GM12878 (cell line): Measurements from ENCODE around the gene SMYD5. TPM values are rescaled to one million over a fixed set of nuclear protein-coding genes. Genes with fewer than 3 reads are reported as not detected.
A peak's percentile ranks its signal among the peaks of the same experiment; 100 is the strongest.

Experiments
- ATAC-seq: fragments of 200-7000 bp; cut with Tn5 transposase; 3 replicates; pipeline ENCODE4 v1.9.1; 2020; ENCODE audit warnings: mild to moderate bottlenecking, moderate library complexity
- BruUV-seq: library from RNA; stranded (reverse); fragments of 400-500 nt; replicated peaks from 2 replicates; lab custom pipeline; 2021; lab: Mats Ljungman, UMichigan
- CTCF ChIA-PET: fragments of 300-600 bp; sonication (Branson Sonifier 250); formaldehyde crosslinking; extraction: SDS; loops from one replicate; lab custom pipeline; 2021; ENCODE audit warnings: inconsistent platforms; lab: Yijun Ruan, JAX
- POLR2A ChIA-PET: fragments of 350-600 bp; formaldehyde crosslinking; extraction: SDS; loops from one replicate; lab custom pipeline; 2021; ENCODE audit warnings: inconsistent platforms; lab: Charles Lee
- RAD21 ChIA-PET: fragments of 300-600 bp; sonication (Branson Sonifier 250); formaldehyde crosslinking; loops from one replicate; lab custom pipeline; 2023; ENCODE audit warnings: antibody characterized with exemption; ENCODE audit not compliant: unreplicated experiment; lab: Charles Lee
- SMC1A ChIA-PET: fragments of 300-600 bp; sonication (Branson Sonifier 250); formaldehyde crosslinking; loops from one replicate; lab custom pipeline; 2023; ENCODE audit not compliant: unreplicated experiment, uncharacterized antibody; lab: Charles Lee
- DNase-seq: peaks from one replicate; pipeline ENCODE4 v3.0.0-alpha.2; 2011; ENCODE audit warnings: low read depth, low spot score
- FAIRE-seq: peaks from 3 replicates; lab custom pipeline; 2011; peaks lifted over from hg19 to GRCh38; lab: Jason Lieb, UNC
- H2AFZ ChIP-seq: 2 replicates; pipeline ENCODE4 v1.6.0; 2011; ENCODE audit warnings: low read depth, low read length, control low read depth; ENCODE audit not compliant: control insufficient read depth
- H3K27ac ChIP-seq: 2 replicates; pipeline ENCODE4 v1.5.1; 2011; ENCODE audit warnings: control low read depth; ENCODE audit not compliant: control insufficient read depth, insufficient read depth
- H3K27me3 ChIP-seq, 2 experiments: replicated peaks in 1 of 2; 2 replicates each; pipeline versions ENCODE4 v1.6.0 to v1.6.1; 2011; ENCODE audit warnings: low read length in 1 of 2; ENCODE audit not compliant: control insufficient read depth in 2 of 2, insufficient read depth in 2 of 2
- H3K36me3 ChIP-seq, 2 experiments: 2 replicates each; pipeline ENCODE4 v1.5.1; 2011; ENCODE audit warnings: low read length in 1 of 2; ENCODE audit not compliant: control insufficient read depth in 2 of 2, insufficient read depth in 2 of 2
- H3K4me1 ChIP-seq: 2 replicates; pipeline ENCODE4 v1.6.1; 2011; ENCODE audit warnings: mild to moderate bottlenecking, low read length, moderate library complexity, mixed read lengths; ENCODE audit not compliant: control insufficient read depth, insufficient read depth
- H3K4me2 ChIP-seq: 2 replicates; pipeline ENCODE4 v1.6.0; 2011; ENCODE audit warnings: control low read depth; ENCODE audit not compliant: control insufficient read depth, insufficient read depth
- H3K4me3 ChIP-seq: fragments of 200-600 bp; sonication (generic); 2 replicates; pipeline ENCODE4 v1.5.1; 2016
- H3K79me2 ChIP-seq: 2 replicates; pipeline ENCODE4 v1.6.0; 2011; ENCODE audit warnings: low read length; ENCODE audit not compliant: control insufficient read depth, insufficient read depth
- H3K9ac ChIP-seq: 2 replicates; pipeline ENCODE4 v1.8.0; 2011; ENCODE audit warnings: low read length, control low read depth, mixed read lengths; ENCODE audit not compliant: control insufficient read depth, insufficient read depth
- H3K9me3 ChIP-seq: replicated peaks from 3 replicates; pipeline ENCODE4 v1.5.1; 2011; ENCODE audit warnings: mild to moderate bottlenecking, low read length; ENCODE audit not compliant: control insufficient read depth, insufficient read depth
- H4K20me1 ChIP-seq: 2 replicates; pipeline ENCODE4 v1.6.0; 2011; ENCODE audit not compliant: control insufficient read depth, insufficient read depth
- ETV6 ChIP-seq, 2 experiments: fragments of 450-650 bp in 1 of 2; IDR thresholded peaks in 1 of 2; conservative IDR thresholded peaks in 1 of 2; 2 replicates each; pipeline ENCODE4 v1.6.1; 2014; ENCODE audit warnings: antibody characterized with exemption in 1 of 2, borderline replicate concordance in 1 of 2, low read depth in 1 of 2, mild to moderate bottlenecking in 1 of 2, moderate library complexity in 1 of 2
- FOS ChIP-seq: IDR thresholded peaks from 3 replicates; pipeline ENCODE4 v1.6.1; 2011; ENCODE audit warnings: borderline replicate concordance; ENCODE audit not compliant: insufficient read length; ENCODE audit errors: extremely low read depth
- KLF5 ChIP-seq: fragments of 450-650 bp; IDR thresholded peaks from 2 replicates; pipeline ENCODE4 v1.6.1; 2014; ENCODE audit warnings: mild to moderate bottlenecking; ENCODE audit not compliant: partially characterized antibody
- MTA2 ChIP-seq: fragments of 450-650 bp; IDR thresholded peaks from 2 replicates; pipeline ENCODE4 v1.6.1; 2016; ENCODE audit warnings: low read depth, mild to moderate bottlenecking, moderate library complexity
- NFYB ChIP-seq: IDR thresholded peaks from 2 replicates; pipeline ENCODE4 v1.6.1; 2011; ENCODE audit warnings: low read depth, mild to moderate bottlenecking, low read length, improper control_type of control experiment, moderate library complexity; ENCODE audit not compliant: insufficient read depth
- PBX3 ChIP-seq: IDR thresholded peaks from 2 replicates; pipeline ENCODE4 v1.6.1; 2011; ENCODE audit warnings: mild to moderate bottlenecking, low read depth, low read length, moderate library complexity; ENCODE audit not compliant: insufficient replicate concordance
- PML ChIP-seq: IDR thresholded peaks from 2 replicates; pipeline ENCODE4 v1.6.1; 2012; ENCODE audit warnings: low read length, inconsistent platforms
- POLR2A ChIP-seq: IDR thresholded peaks from 2 replicates; pipeline ENCODE4 v1.6.1; 2011; ENCODE audit warnings: low read depth, mild to moderate bottlenecking, low read length
- POLR2AphosphoS5 ChIP-seq: IDR thresholded peaks from 2 replicates; pipeline ENCODE4 v1.6.1; 2011; ENCODE audit warnings: mild to moderate bottlenecking, low read length, inconsistent platforms
- RAD21 ChIP-seq: IDR thresholded peaks from 2 replicates; pipeline ENCODE4 v1.6.1; 2011; ENCODE audit warnings: mild to moderate bottlenecking, low read depth, low read length, moderate library complexity; ENCODE audit not compliant: insufficient read depth
- WGBS: methylation state at CpG from one replicate; pipeline ENCODE4 v1.1.6; 2016; ENCODE audit warnings: low lambda C conversion rate; ENCODE audit not compliant: insufficient replicate concordance, insufficient coverage; ENCODE audit errors: missing lambda C conversion rate; 5-methylcytosine and 5-hydroxymethylcytosine counted together
- in situ Hi-C: fragments of 300-500 bp; cut with MboI; formaldehyde crosslinking; loops from 9 replicates; pipeline ENCODE4 v1.14.3; 2018; ENCODE audit warnings: mixed read lengths
- intact Hi-C: fragments of 100-400 bp; cut with micrococcal nuclease; formaldehyde crosslinking; loops from one replicate; pipeline ENCODE4 v1.14.2; 2022; ENCODE audit not compliant: unreplicated experiment
- polyA plus RNA-seq, 11 experiments: library from polyadenylated mRNA; depleted of rRNA in 4 of 11; unstranded in 6 of 11; stranded (reverse) in 5 of 11; fragments of >200 nt; fragmentation: Nextera tagmentation in 4 of 11; fragmentation: Illumina TruSeq in 1 of 11; extraction: Ambion mirVana in 4 of 11; extraction: Trizol in 1 of 11; gene quantifications; 1 replicate in 1 of 11; 2 replicates in 10 of 11; pipeline versions ENCODE4 v1.2.1 to v1.2.3, GENCODE V29; 2011 to 2016; ENCODE audit warnings: inconsistent platforms in 2 of 11, missing spikeins in 2 of 11, low read depth in 1 of 11
- total RNA-seq, 4 experiments: library from RNA; depleted of rRNA in 3 of 4; stranded (reverse); fragments of >200 nt in 3 of 4; fragmentation: Illumina TruSeq in 1 of 4; extraction: Trizol in 1 of 4; gene quantifications; 2 replicates each; pipeline versions ENCODE4 v1.2.1 to v1.2.3, GENCODE V29; 2013 to 2021
- TF ChIP-seq, protein P1 (sequence below): IDR thresholded peaks from 2 replicates; pipeline ENCODE4 v1.6.1; 2012; ENCODE audit warnings: low read length, inconsistent platforms

The SMYD5 gene
- total and polyA plus RNA-seq, 10 of the 15 experiments (the other 5 are each of a cell fraction or from before 2014, with no cell fraction given) = 6.1 to 35.3 (median 26.4) TPM

GRCh38 chr2:73255007-73255644, 41.1 kb downstream of the SMYD5 start:
- H4K20me1 ChIP-seq = no peaks in the 10 kb centered on the region
- no peak overlapping the region for H2AFZ ChIP-seq
- ChIA-PET SMC1A (no interaction called here), RAD21 (no interaction called here)
- in situ Hi-C loops = no loop called here
- no peaks in the 10 kb centered on the region for H3K79me2 ChIP-seq
- H3K27ac ChIP-seq = no peak overlapping the region
- H3K27me3 ChIP-seq = no peaks in the 10 kb centered on the region
- no TSS peak for BruUV-seq
- TF ChIP-seq ETV6 (conservative IDR thresholded peaks at IDR 0.05 in 1 of 2, IDR thresholded peaks at IDR 0.05 in 1 of 2; ENCODE audit: borderline replicate concordance in 1 of 2, low read depth in 1 of 2) (no peak), PBX3 (no peak), MTA2 (no peak), PML (0 out of 2 replicates have a peak, but pooled peaks have one; percentile 13), FOS (no peak), POLR2A (0 out of 2 replicates have a peak, but pooled peaks have one; percentile 71), KLF5 (no peak), POLR2AphosphoS5 (peak; percentile 39; the same call in 1 of the 2 replicates), RAD21 (no peak), NFYB (no peak)
- TF ChIP-seq, protein P1, sequence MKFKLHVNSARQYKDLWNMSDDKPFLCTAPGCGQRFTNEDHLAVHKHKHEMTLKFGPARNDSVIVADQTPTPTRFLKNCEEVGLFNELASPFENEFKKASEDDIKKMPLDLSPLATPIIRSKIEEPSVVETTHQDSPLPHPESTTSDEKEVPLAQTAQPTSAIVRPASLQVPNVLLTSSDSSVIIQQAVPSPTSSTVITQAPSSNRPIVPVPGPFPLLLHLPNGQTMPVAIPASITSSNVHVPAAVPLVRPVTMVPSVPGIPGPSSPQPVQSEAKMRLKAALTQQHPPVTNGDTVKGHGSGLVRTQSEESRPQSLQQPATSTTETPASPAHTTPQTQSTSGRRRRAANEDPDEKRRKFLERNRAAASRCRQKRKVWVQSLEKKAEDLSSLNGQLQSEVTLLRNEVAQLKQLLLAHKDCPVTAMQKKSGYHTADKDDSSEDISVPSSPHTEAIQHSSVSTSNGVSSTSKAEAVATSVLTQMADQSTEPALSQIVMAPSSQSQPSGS = 0 out of 2 replicates have a peak, but pooled peaks have one; percentile 8
- TF ChIP-seq, all 136 proteins: peak for 4
- FAIRE-seq = no peak
- no peak for DNase-seq
- peaks cover 29 to 38% of the 10 kb centered on the region in 2 experiments for H3K36me3 ChIP-seq
- ChIA-PET POLR2A (no interaction called here), CTCF (no interaction called here)
- H3K9me3 ChIP-seq = no peaks in the 10 kb centered on the region
- H3K4me1 ChIP-seq = no peaks in the 10 kb centered on the region
- no peak overlapping the region for H3K4me2 ChIP-seq
- intact Hi-C loops = no loop called here
- H3K4me3 ChIP-seq = no peak overlapping the region
- H3K9ac ChIP-seq = no peak overlapping the region
- ATAC-seq = peak; percentile 9; the same call in 2 of the 3 replicates
- 27% methylated on average over 4 of the region's 4 CpGs for WGBS
